MM.1S (cell line): ENCODE data around the gene SRSF2.

Experiments
- EZH2phosphoT487 ChIP-seq: fragments of 300-600 bp; sonication (generic); IDR thresholded peaks from 2 replicates; pipeline ENCODE4 v1.6.1; 2018; ENCODE audit warnings: antibody characterized with exemption, low read length
- TF ChIP-seq, protein P1 (sequence below): fragments of 300-600 bp; sonication (generic); IDR thresholded peaks from 2 replicates; pipeline ENCODE4 v1.5.1; 2016; ENCODE audit warnings: antibody characterized with exemption, low read length, mixed read lengths

DNA sequence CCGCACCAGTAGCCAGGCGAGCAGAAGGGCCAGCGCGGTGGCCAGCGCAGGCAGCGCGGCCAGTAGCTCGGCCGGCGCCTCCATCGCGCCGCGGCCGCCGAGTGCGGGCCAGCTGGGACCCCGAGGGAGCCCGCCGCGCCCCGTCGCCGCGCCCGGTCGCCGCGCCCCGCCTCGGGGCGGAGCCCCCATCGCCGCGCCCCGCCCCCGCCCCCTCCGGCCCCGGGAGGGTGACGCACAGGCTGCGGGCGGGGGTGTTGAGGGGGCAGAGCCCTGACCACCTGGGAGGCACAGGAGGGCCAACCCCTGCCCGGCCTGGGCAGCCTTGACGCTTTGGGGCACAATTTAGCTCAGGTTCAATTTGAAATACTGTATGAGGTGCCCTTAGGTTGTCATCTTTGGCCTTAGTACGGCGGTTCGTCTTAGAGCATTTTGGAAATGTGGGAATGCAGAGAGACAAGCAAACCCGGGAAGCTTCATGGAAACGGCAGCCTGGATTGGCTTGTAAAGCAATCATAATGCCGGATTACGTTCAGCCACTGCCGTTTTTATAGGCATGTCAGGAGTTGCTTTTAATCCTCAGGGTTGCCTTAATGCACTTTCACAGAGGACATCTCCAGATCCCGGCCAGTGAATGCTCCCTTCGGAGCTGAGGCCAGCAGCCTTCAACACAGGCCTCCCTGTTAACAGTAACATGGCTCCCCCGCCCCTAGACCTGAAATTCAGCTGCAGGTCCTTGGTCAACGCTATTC, 26.1 kb downstream of the SRSF2 start, which contains the start of gene MXRA7:
- TF ChIP-seq, protein P1, sequence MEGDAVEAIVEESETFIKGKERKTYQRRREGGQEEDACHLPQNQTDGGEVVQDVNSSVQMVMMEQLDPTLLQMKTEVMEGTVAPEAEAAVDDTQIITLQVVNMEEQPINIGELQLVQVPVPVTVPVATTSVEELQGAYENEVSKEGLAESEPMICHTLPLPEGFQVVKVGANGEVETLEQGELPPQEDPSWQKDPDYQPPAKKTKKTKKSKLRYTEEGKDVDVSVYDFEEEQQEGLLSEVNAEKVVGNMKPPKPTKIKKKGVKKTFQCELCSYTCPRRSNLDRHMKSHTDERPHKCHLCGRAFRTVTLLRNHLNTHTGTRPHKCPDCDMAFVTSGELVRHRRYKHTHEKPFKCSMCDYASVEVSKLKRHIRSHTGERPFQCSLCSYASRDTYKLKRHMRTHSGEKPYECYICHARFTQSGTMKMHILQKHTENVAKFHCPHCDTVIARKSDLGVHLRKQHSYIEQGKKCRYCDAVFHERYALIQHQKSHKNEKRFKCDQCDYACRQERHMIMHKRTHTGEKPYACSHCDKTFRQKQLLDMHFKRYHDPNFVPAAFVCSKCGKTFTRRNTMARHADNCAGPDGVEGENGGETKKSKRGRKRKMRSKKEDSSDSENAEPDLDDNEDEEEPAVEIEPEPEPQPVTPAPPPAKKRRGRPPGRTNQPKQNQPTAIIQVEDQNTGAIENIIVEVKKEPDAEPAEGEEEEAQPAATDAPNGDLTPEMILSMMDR, result no peak
- TF ChIP-seq EZH2phosphoT487, result no peak
